Thyroid gland (tissue), 4 donors: ENCODE data around the gene PJA1. TPM values are rescaled to one million over a fixed set of nuclear protein-coding genes. Genes with fewer than 3 reads are reported as not detected.
A peak's percentile ranks its signal among the peaks of the same experiment; 100 is the strongest.

Source experiments
- DNase-seq, 2 donors: peaks; one replicate each; pipeline ENCODE4 v3.0.0-alpha.2; 2019
- H3K27ac ChIP-seq, 3 donors: fragments of 200-600 bp; sonication (generic); 1 replicate in 2 of 3; 2 replicates in 1 of 3; pipeline ENCODE4 v1.5.1; 2016 to 2019; ENCODE audit warnings: mild to moderate bottlenecking in 1 of 3, moderate library complexity in 1 of 3
- H3K27me3 ChIP-seq: fragments of 200-600 bp; sonication (generic); one replicate; pipeline ENCODE4 v1.5.1; 2019
- H3K36me3 ChIP-seq, 2 donors: fragments of 200-600 bp; sonication (generic); one replicate each; pipeline ENCODE4 v1.5.1; 2016 to 2019
- H3K4me1 ChIP-seq, 2 donors: fragments of 200-600 bp; sonication (generic); one replicate each; pipeline ENCODE4 v1.5.1; 2017 to 2019
- H3K4me3 ChIP-seq, 3 donors: fragments of 200-600 bp; sonication (generic); replicated peaks in 1 of 3; 1 replicate in 2 of 3; 2 replicates in 1 of 3; pipeline ENCODE4 v1.5.1; 2016; ENCODE audit warnings: mild to moderate bottlenecking in 1 of 3
- H3K9me3 ChIP-seq: fragments of 200-600 bp; sonication (generic); one replicate; pipeline ENCODE4 v1.5.1; 2017
- CTCF ChIP-seq, 6 experiments: fragments of 200-600 bp in 3 of 6; fragments of 450-650 bp in 3 of 6; sonication (generic) in 3 of 6; IDR thresholded peaks; one replicate each; pipeline ENCODE4 v1.5.1; 2016 to 2019; ENCODE audit warnings: antibody characterized with exemption in 6 of 6, mild to moderate bottlenecking in 2 of 6, inconsistent platforms in 1 of 6, moderate library complexity in 1 of 6
- POLR2A ChIP-seq, 2 donors: fragments of 450-650 bp; IDR thresholded peaks; one replicate each; pipeline ENCODE4 v1.6.1; 2017; ENCODE audit warnings: antibody characterized with exemption in 2 of 2, mild to moderate bottlenecking in 2 of 2, moderate library complexity in 1 of 2
- WGBS, 2 donors: methylation state at CpG; one replicate each; pipeline ENCODE4 v1.1.5; 2017; 5-methylcytosine and 5-hydroxymethylcytosine counted together
- intact Hi-C: fragments of 100-400 bp; cut with DNase I; formaldehyde crosslinking; loops from one replicate; pipeline ENCODE4 v1.15.1; 2023
- total RNA-seq, 4 donors: library from RNA; depleted of rRNA; stranded (reverse); fragments of >200 nt; gene quantifications; one replicate each; pipeline ENCODE4 v1.2.3, GENCODE V29; 2016

PJA1 gene
- total RNA-seq, 4 donors from 2014 or later, result 29.7 to 60.0 (median 50.1) TPM

GRCh38 chrX:69126642-69127041 lies 38.6 kb downstream of the PJA1 start:
- WGBS, 2 donors, result 57 to 62% methylated on average over 4 to 5 of the region's 5 CpGs
- no peaks in the 10 kb centered on the region for H3K36me3 ChIP-seq
- H3K9me3 ChIP-seq, result no peaks in the 10 kb centered on the region
- H3K4me1 ChIP-seq, result peaks cover 0 to 11% of the 10 kb centered on the region in 2 donors
- H3K27ac ChIP-seq, result no peak overlapping the region
- intact Hi-C loops, result no loop called here
- no peak for TF ChIP-seq POLR2A (IDR thresholded peaks at IDR 0.05)
- TF ChIP-seq CTCF (IDR thresholded peaks at IDR 0.05), result no peak
- no peak overlapping the region for H3K4me3 ChIP-seq
- H3K27me3 ChIP-seq, result no peaks in the 10 kb centered on the region
- peak in 1 of 2 donors; percentile 32 for DNase-seq

- Histone ChIP-seq H3K27me3 (no peaks in the 10 kb centered on the region), H3K36me3 (no peaks in the 10 kb centered on the region), H3K4me1 (peaks cover 0 to 12% of the 10 kb centered on the region in 2 donors), H3K9me3 (no peaks in the 10 kb centered on the region), H3K4me3 (no peak overlapping the region), H3K27ac (no peak overlapping the region)
- intact Hi-C loops, result no loop called here
- WGBS, 2 donors, result 94 to 95% methylated on average over 5 of the region's 5 CpGs
- no peak for DNase-seq
- TF ChIP-seq CTCF (IDR thresholded peaks at IDR 0.05), result no peak
- no peak for TF ChIP-seq POLR2A (IDR thresholded peaks at IDR 0.05)
These were observed 40.2 kb downstream of the PJA1 start for GRCh38 chrX:69125094-69125493.

- no peaks in the 10 kb centered on the region for H3K36me3 ChIP-seq
- H3K27me3 ChIP-seq, result no peaks in the 10 kb centered on the region
- TF ChIP-seq CTCF (IDR thresholded peaks at IDR 0.05) (no peak), POLR2A (IDR thresholded peaks at IDR 0.05) (no peak)
- DNase-seq, result no peak
- intact Hi-C loops, result no loop called here
- no peak overlapping the region for H3K4me3 ChIP-seq
- no peaks in the 10 kb centered on the region for H3K9me3 ChIP-seq
- peaks cover 0 to 15% of the 10 kb centered on the region in 2 donors for H3K4me1 ChIP-seq
- no peak overlapping the region for H3K27ac ChIP-seq
- WGBS, 2 donors, result 91 to 98% methylated on average over 3 of the region's 3 CpGs
These were observed 41.1 kb downstream of the PJA1 start for GRCh38 chrX:69124108-69124507.

GRCh38 chrX:69123481-69123880 lies 41.8 kb downstream of the PJA1 start:
- peak; percentile 23 to 44 for DNase-seq
- TF ChIP-seq CTCF (IDR thresholded peaks at IDR 0.05) (no peak), POLR2A (IDR thresholded peaks at IDR 0.05) (no peak)
- Histone ChIP-seq H3K9me3 (no peaks in the 10 kb centered on the region), H3K27me3 (no peaks in the 10 kb centered on the region), H3K36me3 (no peaks in the 10 kb centered on the region), H3K4me3 (no peak overlapping the region), H3K27ac (no peak overlapping the region), H3K4me1 (peaks cover 0 to 9% of the 10 kb centered on the region in 2 donors)
- intact Hi-C loops, result no loop called here
- WGBS, 2 donors, result 46 to 67% methylated on average over 2 to 5 of the region's 8 CpGs

- no peak for DNase-seq
- Histone ChIP-seq H3K4me3 (no peak overlapping the region), H3K27ac (no peak overlapping the region), H3K36me3 (no peaks in the 10 kb centered on the region), H3K9me3 (no peaks in the 10 kb centered on the region), H3K4me1 (peaks cover 0 to 5% of the 10 kb centered on the region in 2 donors), H3K27me3 (no peaks in the 10 kb centered on the region)
- TF ChIP-seq POLR2A (IDR thresholded peaks at IDR 0.05) (no peak), CTCF (IDR thresholded peaks at IDR 0.05) (no peak)
- intact Hi-C loops, result no loop called here
- WGBS, 2 donors, result 83 to 96% methylated on average over 5 to 7 of the region's 11 CpGs
These were observed 43.8 kb downstream of the PJA1 start for GRCh38 chrX:69121321-69122000.
